MM.1S (cell line): ENCODE measurements around the gene PCDH7.

Source experiments
- DNase-seq: peaks from one replicate; pipeline ENCODE4 v3.0.0-alpha.2; 2015
- H2AFZ ChIP-seq: fragments of 300-600 bp; sonication (generic); 2 replicates; pipeline ENCODE4 v1.6.0; 2016; ENCODE audit warnings: antibody characterized with exemption, low read length
- H3F3A ChIP-seq: fragments of 300-600 bp; sonication (generic); 2 replicates; pipeline ENCODE4 v1.6.1; 2016; ENCODE audit warnings: mild to moderate bottlenecking, antibody characterized with exemption, low read length, moderate library complexity, mixed read lengths; ENCODE audit not compliant: insufficient read depth
- H3K27ac ChIP-seq: fragments of 300-600 bp; sonication (generic); 2 replicates; pipeline ENCODE4 v1.5.1; 2016; ENCODE audit warnings: mild to moderate bottlenecking, low read length
- H3K27me3 ChIP-seq: fragments of 300-600 bp; sonication (generic); replicated peaks from 2 replicates; pipeline ENCODE4 v1.6.0; 2016; ENCODE audit warnings: low read length; ENCODE audit not compliant: insufficient read depth
- H3K36me3 ChIP-seq: fragments of 300-600 bp; sonication (generic); replicated peaks from 2 replicates; pipeline ENCODE4 v1.6.1; 2016; ENCODE audit warnings: mild to moderate bottlenecking, low read length, mixed read lengths; ENCODE audit not compliant: insufficient read depth
- H3K4me1 ChIP-seq: fragments of 300-600 bp; sonication (generic); 2 replicates; pipeline ENCODE4 v1.6.1; 2016; ENCODE audit warnings: low read length, mixed read lengths
- H3K4me2 ChIP-seq: fragments of 300-600 bp; sonication (generic); 2 replicates; pipeline ENCODE4 v1.6.0; 2016; ENCODE audit warnings: low read depth, low read length
- H3K4me3 ChIP-seq: fragments of 300-600 bp; sonication (generic); 2 replicates; pipeline ENCODE4 v1.5.1; 2016; ENCODE audit warnings: low read length, mixed read lengths
- H3K79me2 ChIP-seq: fragments of 300-600 bp; sonication (generic); 2 replicates; pipeline ENCODE4 v1.6.1; 2016; ENCODE audit warnings: mixed run types, low read length, mixed read lengths
- H3K9ac ChIP-seq: fragments of 300-600 bp; sonication (generic); 2 replicates; pipeline ENCODE4 v1.6.1; 2016; ENCODE audit warnings: low read length, mixed read lengths
- H3K9me2 ChIP-seq: fragments of 300-600 bp; sonication (generic); replicated peaks from 2 replicates; pipeline ENCODE4 v1.6.1; 2016; ENCODE audit warnings: mild to moderate bottlenecking, low read length, mixed read lengths; ENCODE audit not compliant: insufficient read depth
- H3K9me3 ChIP-seq: fragments of 300-600 bp; sonication (generic); replicated peaks from 2 replicates; pipeline ENCODE4 v1.6.1; 2016; ENCODE audit warnings: mild to moderate bottlenecking, low read length, mixed read lengths; ENCODE audit not compliant: insufficient read depth
- H4K20me1 ChIP-seq: fragments of 300-600 bp; sonication (generic); 2 replicates; pipeline ENCODE4 v1.6.1; 2016; ENCODE audit warnings: mild to moderate bottlenecking, low read length, moderate library complexity, mixed read lengths; ENCODE audit not compliant: insufficient read depth
- EZH2 ChIP-seq: fragments of 300-600 bp; sonication (generic); optimal IDR thresholded peaks from 2 replicates; pipeline ENCODE3; 2017; ENCODE audit warnings: low read depth, mild to moderate bottlenecking, antibody characterized with exemption, low read length, mixed read lengths
- EZH2phosphoT487 ChIP-seq: fragments of 300-600 bp; sonication (generic); IDR thresholded peaks from 2 replicates; pipeline ENCODE4 v1.6.1; 2018; ENCODE audit warnings: antibody characterized with exemption, low read length
- TF ChIP-seq, protein P1 (sequence below): fragments of 300-600 bp; sonication (generic); IDR thresholded peaks from 2 replicates; pipeline ENCODE4 v1.5.1; 2016; ENCODE audit warnings: antibody characterized with exemption, low read length, mixed read lengths

The PCDH7 gene

DNA sequence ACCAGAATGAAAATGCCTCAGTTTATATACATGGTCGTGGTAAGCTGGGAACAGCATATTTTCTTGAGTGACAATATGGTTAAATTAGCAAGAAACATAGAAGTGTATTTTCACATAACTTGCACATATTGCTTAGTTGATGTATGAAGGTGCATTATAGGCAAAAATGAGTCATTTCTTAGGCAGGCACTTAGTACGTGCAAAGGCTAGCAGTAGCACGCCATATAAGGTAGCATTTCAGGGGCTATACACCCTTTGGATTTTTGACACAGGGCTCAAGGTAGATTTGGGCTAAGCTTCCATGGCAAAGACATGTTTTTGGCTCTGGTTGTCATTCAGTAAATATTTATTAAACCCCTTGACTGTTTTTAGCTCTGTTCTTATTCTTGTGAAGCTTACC lies 33.1 kb downstream of the PCDH7 start:
- no peaks in the 10 kb centered on the region for H3K4me1 ChIP-seq

DNA sequence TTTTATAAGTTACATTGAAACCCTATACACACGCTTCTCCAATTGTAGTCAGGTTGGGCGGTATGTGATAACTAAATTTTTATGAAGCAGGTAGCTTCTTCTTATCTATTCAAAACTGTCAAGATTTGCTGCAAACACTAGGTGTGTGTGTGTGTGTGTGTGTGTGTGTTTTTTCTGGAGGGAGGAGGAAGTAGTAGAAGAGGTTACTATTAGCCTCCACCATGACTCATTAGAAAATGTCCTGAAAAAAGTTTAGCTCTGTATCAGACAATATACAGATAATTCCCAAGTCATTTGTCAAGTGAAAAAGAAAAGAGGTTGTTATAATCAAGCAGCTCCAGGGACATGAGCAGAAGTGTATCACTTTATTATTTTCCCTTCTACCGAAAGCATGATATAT lies 33.9 kb downstream of the PCDH7 start:
- no peaks in the 10 kb centered on the region for H3K9me3 ChIP-seq
- no peak overlapping the region for H2AFZ ChIP-seq
- no peaks in the 10 kb centered on the region for H4K20me1 ChIP-seq
- no peaks in the 10 kb centered on the region for H3K79me2 ChIP-seq
- H3K36me3 ChIP-seq, result no peaks in the 10 kb centered on the region
- DNase-seq, result no peak
- H3K4me1 ChIP-seq, result no peaks in the 10 kb centered on the region
- H3K9ac ChIP-seq, result no peak overlapping the region
- H3K9me2 ChIP-seq, result no peaks in the 10 kb centered on the region
- H3K27ac ChIP-seq, result no peak overlapping the region
- no peaks in the 10 kb centered on the region for H3F3A ChIP-seq
- H3K4me2 ChIP-seq, result no peak overlapping the region
- H3K4me3 ChIP-seq, result no peak overlapping the region
- no peak for TF ChIP-seq EZH2
- H3K27me3 ChIP-seq, result no peaks in the 10 kb centered on the region

More for the DNA sequence above, 33.1 kb downstream of the PCDH7 start:
- no peaks in the 10 kb centered on the region for H4K20me1 ChIP-seq
- no peak for DNase-seq
- no peak overlapping the region for H3K9ac ChIP-seq
- no peaks in the 10 kb centered on the region for H3K36me3 ChIP-seq
- H3K4me2 ChIP-seq, result no peak overlapping the region
- H3K9me2 ChIP-seq, result no peaks in the 10 kb centered on the region
- no peaks in the 10 kb centered on the region for H3K9me3 ChIP-seq
- TF ChIP-seq EZH2 (no peak), EZH2phosphoT487 (no peak)
- TF ChIP-seq, protein P1, sequence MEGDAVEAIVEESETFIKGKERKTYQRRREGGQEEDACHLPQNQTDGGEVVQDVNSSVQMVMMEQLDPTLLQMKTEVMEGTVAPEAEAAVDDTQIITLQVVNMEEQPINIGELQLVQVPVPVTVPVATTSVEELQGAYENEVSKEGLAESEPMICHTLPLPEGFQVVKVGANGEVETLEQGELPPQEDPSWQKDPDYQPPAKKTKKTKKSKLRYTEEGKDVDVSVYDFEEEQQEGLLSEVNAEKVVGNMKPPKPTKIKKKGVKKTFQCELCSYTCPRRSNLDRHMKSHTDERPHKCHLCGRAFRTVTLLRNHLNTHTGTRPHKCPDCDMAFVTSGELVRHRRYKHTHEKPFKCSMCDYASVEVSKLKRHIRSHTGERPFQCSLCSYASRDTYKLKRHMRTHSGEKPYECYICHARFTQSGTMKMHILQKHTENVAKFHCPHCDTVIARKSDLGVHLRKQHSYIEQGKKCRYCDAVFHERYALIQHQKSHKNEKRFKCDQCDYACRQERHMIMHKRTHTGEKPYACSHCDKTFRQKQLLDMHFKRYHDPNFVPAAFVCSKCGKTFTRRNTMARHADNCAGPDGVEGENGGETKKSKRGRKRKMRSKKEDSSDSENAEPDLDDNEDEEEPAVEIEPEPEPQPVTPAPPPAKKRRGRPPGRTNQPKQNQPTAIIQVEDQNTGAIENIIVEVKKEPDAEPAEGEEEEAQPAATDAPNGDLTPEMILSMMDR, result no peak
- no peaks in the 10 kb centered on the region for H3K27me3 ChIP-seq
- H2AFZ ChIP-seq, result no peak overlapping the region
- H3K79me2 ChIP-seq, result no peaks in the 10 kb centered on the region
- no peak overlapping the region for H3K4me3 ChIP-seq
- no peak overlapping the region for H3K27ac ChIP-seq
- no peaks in the 10 kb centered on the region for H3F3A ChIP-seq

DNA sequence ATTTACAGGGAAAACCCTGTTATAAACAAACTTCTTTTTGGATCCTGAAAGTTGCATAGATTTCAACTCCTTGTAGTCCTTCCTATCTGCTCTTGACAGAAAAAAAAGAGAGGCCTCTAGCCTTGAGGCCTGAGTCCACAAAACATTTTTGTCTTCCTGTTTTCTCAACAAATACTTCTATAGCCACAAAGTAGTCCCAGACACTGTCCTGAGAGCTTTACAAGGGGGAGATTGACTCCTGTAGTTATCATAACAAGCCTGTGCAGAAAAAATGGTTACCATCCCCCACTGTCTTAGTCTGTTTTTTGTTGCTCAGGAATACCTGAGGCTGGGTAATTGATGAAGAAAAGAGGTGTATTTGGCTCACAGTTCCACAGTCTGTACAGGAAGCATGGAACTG lies 35.2 kb downstream of the PCDH7 start:
- Histone ChIP-seq H2AFZ (no peak overlapping the region), H3K9ac (no peak overlapping the region)
- no peak for DNase-seq

DNA sequence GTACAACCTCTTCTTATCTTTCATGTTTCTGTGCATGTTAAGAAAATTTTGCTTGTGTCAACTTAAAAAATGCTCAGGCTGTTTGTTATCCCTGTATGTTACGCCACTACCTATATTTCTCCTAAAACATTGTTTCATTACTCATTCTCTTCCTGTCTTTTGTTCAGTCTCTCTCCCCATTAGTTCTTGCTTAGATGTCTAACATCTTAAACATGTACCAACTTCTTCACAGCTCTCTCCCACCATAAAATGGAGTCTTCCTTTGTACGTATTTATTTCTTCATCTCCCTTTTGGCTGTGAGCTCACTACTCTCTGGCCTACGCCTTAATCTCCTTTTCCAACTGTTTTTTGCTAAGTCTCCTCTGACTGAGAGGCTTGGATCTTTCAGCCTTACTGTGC lies 36.4 kb downstream of the PCDH7 start:
- H3K4me1 ChIP-seq, result no peaks in the 10 kb centered on the region
- TF ChIP-seq EZH2phosphoT487 (no peak), EZH2 (no peak)
- TF ChIP-seq, protein P1, result no peak
- H3K4me3 ChIP-seq, result no peak overlapping the region
- H3K9me2 ChIP-seq, result no peaks in the 10 kb centered on the region
- H3K27ac ChIP-seq, result no peak overlapping the region
- H3K79me2 ChIP-seq, result no peaks in the 10 kb centered on the region
- H2AFZ ChIP-seq, result no peak overlapping the region
- H3K36me3 ChIP-seq, result no peaks in the 10 kb centered on the region
- no peaks in the 10 kb centered on the region for H3K9me3 ChIP-seq
- no peaks in the 10 kb centered on the region for H3F3A ChIP-seq
- H3K4me2 ChIP-seq, result no peak overlapping the region
- no peak for DNase-seq
- no peaks in the 10 kb centered on the region for H4K20me1 ChIP-seq
- H3K27me3 ChIP-seq, result no peaks in the 10 kb centered on the region
- H3K9ac ChIP-seq, result no peak overlapping the region

More for the DNA sequence above, 35.2 kb downstream of the PCDH7 start:
- Histone ChIP-seq H3K9me2 (no peaks in the 10 kb centered on the region), H3K4me1 (no peaks in the 10 kb centered on the region), H3K9me3 (no peaks in the 10 kb centered on the region), H3K4me2 (no peak overlapping the region), H3K79me2 (no peaks in the 10 kb centered on the region), H4K20me1 (no peaks in the 10 kb centered on the region), H3K27ac (no peak overlapping the region), H3K4me3 (no peak overlapping the region), H3F3A (no peaks in the 10 kb centered on the region), H3K36me3 (no peaks in the 10 kb centered on the region), H3K27me3 (no peaks in the 10 kb centered on the region)
- TF ChIP-seq, protein P1, result no peak
- no peak for TF ChIP-seq EZH2phosphoT487
- TF ChIP-seq EZH2, result no peak
